Measurements from ENCODE around the gene FLAD1.

DNA sequence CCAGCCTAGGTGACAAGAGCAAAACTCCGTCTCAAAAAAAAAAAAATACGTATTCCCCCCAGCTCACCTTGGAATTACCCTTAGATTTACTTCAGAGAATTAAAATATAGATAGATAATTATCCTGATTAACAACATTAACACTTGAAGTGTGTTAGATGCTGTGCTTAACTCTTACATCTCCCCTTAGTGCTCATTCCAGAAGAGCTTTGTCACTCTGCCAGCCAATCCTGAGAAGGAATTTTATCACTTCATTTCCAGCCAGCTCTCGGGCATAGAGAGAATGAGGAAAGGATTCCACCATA lies 11.0 kb upstream of the FLAD1 start:
- TF ChIP-seq, protein P1, sequence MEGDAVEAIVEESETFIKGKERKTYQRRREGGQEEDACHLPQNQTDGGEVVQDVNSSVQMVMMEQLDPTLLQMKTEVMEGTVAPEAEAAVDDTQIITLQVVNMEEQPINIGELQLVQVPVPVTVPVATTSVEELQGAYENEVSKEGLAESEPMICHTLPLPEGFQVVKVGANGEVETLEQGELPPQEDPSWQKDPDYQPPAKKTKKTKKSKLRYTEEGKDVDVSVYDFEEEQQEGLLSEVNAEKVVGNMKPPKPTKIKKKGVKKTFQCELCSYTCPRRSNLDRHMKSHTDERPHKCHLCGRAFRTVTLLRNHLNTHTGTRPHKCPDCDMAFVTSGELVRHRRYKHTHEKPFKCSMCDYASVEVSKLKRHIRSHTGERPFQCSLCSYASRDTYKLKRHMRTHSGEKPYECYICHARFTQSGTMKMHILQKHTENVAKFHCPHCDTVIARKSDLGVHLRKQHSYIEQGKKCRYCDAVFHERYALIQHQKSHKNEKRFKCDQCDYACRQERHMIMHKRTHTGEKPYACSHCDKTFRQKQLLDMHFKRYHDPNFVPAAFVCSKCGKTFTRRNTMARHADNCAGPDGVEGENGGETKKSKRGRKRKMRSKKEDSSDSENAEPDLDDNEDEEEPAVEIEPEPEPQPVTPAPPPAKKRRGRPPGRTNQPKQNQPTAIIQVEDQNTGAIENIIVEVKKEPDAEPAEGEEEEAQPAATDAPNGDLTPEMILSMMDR (IDR thresholded peaks at IDR 0.05), result no peak
- no peak for TF ChIP-seq POLR2A (IDR thresholded peaks at IDR 0.05)
